ENCODE measurements around the gene DRGX. TPM values are rescaled to one million over a fixed set of nuclear protein-coding genes. Genes with fewer than 3 reads are reported as not detected.

The DRGX gene
- total and polyA plus RNA-seq, 7 donors = 0.04 TPM; not detected in 6

DNA sequence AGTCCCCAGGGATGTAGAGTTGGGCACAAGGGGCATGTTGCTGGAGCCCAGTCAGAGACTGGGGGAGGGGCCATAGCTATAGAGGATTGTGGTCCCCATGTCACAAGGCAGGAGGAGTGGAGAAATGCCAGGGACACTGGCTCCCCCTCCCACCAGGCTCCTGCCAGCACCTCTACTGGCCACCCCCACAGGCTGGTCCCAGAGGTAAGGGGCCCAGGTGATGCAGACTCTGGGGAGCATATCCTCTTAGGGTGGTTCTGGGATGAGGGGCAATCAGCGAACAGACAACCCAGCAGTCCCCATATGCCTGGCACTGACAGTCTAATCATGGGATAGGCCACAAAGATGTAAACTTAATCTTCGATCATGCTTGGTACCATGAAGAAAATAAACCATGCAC lies 75.7 kb downstream of the DRGX start:
- intact Hi-C loops (cut with DNase I) = no loop called here
- H3K4me1 ChIP-seq = peaks cover 19% of the 10 kb centered on the region
- TF ChIP-seq, protein P1, sequence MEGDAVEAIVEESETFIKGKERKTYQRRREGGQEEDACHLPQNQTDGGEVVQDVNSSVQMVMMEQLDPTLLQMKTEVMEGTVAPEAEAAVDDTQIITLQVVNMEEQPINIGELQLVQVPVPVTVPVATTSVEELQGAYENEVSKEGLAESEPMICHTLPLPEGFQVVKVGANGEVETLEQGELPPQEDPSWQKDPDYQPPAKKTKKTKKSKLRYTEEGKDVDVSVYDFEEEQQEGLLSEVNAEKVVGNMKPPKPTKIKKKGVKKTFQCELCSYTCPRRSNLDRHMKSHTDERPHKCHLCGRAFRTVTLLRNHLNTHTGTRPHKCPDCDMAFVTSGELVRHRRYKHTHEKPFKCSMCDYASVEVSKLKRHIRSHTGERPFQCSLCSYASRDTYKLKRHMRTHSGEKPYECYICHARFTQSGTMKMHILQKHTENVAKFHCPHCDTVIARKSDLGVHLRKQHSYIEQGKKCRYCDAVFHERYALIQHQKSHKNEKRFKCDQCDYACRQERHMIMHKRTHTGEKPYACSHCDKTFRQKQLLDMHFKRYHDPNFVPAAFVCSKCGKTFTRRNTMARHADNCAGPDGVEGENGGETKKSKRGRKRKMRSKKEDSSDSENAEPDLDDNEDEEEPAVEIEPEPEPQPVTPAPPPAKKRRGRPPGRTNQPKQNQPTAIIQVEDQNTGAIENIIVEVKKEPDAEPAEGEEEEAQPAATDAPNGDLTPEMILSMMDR (IDR thresholded peaks at IDR 0.05) = no peak
- no peaks in the 10 kb centered on the region for H3K27me3 ChIP-seq (ENCODE audit: insufficient read depth in 3 of 3, low read length in 2 of 3)
- no peak for ATAC-seq
- no peak overlapping the region for H3K27ac ChIP-seq
- WGBS, 3 donors = 81 to 94% (median 87%) methylated on average over 2 of the region's 2 CpGs
- H3K4me3 ChIP-seq = no peak overlapping the region
- H3K9me3 ChIP-seq = no peaks in the 10 kb centered on the region
- peaks cover 0 to 97% of the 10 kb centered on the region in 2 donors for H3K36me3 ChIP-seq (ENCODE audit: insufficient read depth in 1 of 2, low read depth in 1 of 2)
- no peak for DNase-seq

DNA sequence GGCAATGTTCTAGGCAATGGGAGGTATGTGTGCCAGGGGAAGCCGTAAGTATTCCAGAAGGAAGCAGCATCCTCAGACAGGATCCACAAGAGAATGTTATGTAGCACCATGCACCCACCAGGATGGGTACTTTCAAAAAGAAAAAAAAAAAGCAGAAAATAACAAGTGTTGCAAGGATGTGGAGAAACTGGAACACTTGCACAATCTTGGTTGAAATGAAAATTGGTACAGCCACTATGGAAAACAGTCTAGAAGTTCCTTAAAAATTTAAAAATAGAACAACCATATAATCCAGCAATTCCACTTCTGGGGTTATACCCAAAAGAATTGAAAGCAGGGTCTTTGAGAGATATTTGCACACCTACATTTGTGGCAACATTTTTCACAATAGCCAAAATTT lies 76.7 kb downstream of the DRGX start:
- 93 to 100% (median 96%) methylated on average over 1 of the region's 1 CpG for WGBS, 3 donors
- H3K27ac ChIP-seq = no peak overlapping the region
- peaks cover 19% of the 10 kb centered on the region for H3K4me1 ChIP-seq
- peaks cover 0 to 87% of the 10 kb centered on the region in 2 donors for H3K36me3 ChIP-seq (ENCODE audit: insufficient read depth in 1 of 2, low read depth in 1 of 2)
- DNase-seq (no peak), ATAC-seq (no peak)
- H3K27me3 ChIP-seq (ENCODE audit: insufficient read depth in 3 of 3, low read length in 2 of 3) = no peaks in the 10 kb centered on the region
- H3K9me3 ChIP-seq = no peaks in the 10 kb centered on the region
- no peak overlapping the region for H3K4me3 ChIP-seq
- intact Hi-C loops (cut with DNase I) = loop anchor here in 1 of 2 donors (10.0 kb wide), 1 partner anchor 196 kb away; no protein-coding TSS in a partner anchor
- TF ChIP-seq, protein P1 (IDR thresholded peaks at IDR 0.05) = no peak

DNA sequence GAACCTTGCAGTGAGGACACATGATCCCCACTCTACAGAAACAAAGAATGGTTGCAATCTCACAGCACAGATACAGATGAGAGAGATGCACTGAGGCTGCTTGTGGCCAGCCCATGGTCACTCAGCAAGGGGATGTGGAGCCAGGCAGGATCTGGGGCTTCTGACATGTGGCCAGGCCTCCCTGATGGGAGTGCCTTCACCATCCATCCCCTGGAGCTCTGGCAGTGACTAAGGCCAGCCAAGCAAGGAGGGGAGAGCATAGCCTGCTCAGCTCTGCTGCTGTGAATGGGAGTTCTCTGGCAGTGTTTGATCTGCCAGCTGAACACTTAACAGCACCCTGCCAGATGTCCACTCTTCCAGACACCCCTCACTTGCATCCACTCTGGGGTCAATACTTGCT lies 77.1 kb downstream of the DRGX start:
- Histone ChIP-seq H3K27me3 (ENCODE audit: insufficient read depth in 3 of 3, low read length in 2 of 3) (no peaks in the 10 kb centered on the region), H3K9me3 (no peaks in the 10 kb centered on the region), H3K4me3 (no peak overlapping the region), H3K4me1 (peaks cover 19% of the 10 kb centered on the region), H3K36me3 (ENCODE audit: insufficient read depth in 1 of 2, low read depth in 1 of 2) (peaks cover 0 to 83% of the 10 kb centered on the region in 2 donors), H3K27ac (no peak overlapping the region)
- ATAC-seq = no peak
- TF ChIP-seq, protein P1 (IDR thresholded peaks at IDR 0.05) = no peak
- DNase-seq = no peak
- intact Hi-C loops (cut with DNase I) = loop anchor here in 1 of 2 donors (10.0 kb wide), 1 partner anchor 196 kb away; no protein-coding TSS in a partner anchor

DNA sequence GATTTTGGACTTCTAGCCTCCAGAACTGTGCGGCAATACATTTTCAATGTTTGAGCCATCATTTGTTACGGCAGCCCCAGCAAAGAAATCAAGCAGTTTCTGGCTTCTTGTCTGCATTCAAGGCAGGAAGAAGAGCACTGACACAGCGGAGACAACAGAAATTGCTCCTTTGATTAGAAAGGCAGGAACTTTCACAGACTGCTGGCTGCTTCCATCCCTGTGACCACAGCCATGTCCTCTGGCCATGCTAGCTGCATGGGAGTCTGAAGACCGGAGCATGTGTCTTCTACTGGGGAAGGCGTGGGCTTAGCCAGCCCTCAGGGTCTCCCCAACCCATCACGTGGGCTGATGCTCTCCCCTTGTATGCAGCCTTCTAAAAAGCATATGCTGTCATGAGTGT lies 77.9 kb downstream of the DRGX start:
- Histone ChIP-seq H3K36me3 (ENCODE audit: insufficient read depth in 1 of 2, low read depth in 1 of 2) (peaks cover 0 to 76% of the 10 kb centered on the region in 2 donors), H3K9me3 (no peaks in the 10 kb centered on the region), H3K4me3 (no peak overlapping the region), H3K4me1 (peaks cover 23% of the 10 kb centered on the region), H3K27me3 (ENCODE audit: insufficient read depth in 3 of 3, low read length in 2 of 3) (no peaks in the 10 kb centered on the region), H3K27ac (no peak overlapping the region)
- ATAC-seq = no peak
- TF ChIP-seq, protein P1 (IDR thresholded peaks at IDR 0.05) = no peak
- WGBS, 3 donors = 87 to 91% (median 87%) methylated on average over 6 of the region's 6 CpGs
- intact Hi-C loops (cut with DNase I) = loop anchor here in 1 of 2 donors (10.0 kb wide), 1 partner anchor 197 kb away; no protein-coding TSS in a partner anchor
- no peak for DNase-seq

DNA sequence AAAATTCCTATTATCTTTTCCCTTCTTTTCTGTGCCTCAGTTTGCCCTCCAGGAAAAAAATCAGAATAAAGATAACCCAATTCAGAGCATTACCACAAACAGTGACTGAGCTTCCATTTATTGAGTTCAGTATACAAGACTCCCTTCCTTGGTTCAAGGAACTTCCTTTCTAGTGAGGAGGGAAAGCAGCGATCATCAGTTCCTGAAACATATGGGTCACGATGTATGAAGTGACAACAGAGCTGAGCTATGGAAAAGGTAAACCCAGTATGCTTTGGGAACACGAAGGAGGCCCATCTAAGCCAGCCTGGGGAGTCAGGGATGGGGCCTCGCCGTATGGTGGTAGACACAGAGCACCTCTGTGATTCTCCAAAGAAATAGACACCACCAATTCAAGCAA lies 81.1 kb downstream of the DRGX start:
- WGBS, 3 donors = 73 to 75% (median 74%) methylated on average over 5 of the region's 5 CpGs
- TF ChIP-seq, protein P1 (IDR thresholded peaks at IDR 0.05) = no peak
- intact Hi-C loops (cut with DNase I) = loop anchor here in 1 of 2 donors (10.0 kb wide), 1 partner anchor 200 kb away; no protein-coding TSS in a partner anchor
- Histone ChIP-seq H3K27me3 (ENCODE audit: insufficient read depth in 3 of 3, low read length in 2 of 3) (no peaks in the 10 kb centered on the region), H3K36me3 (ENCODE audit: insufficient read depth in 1 of 2, low read depth in 1 of 2) (peaks cover 0 to 48% of the 10 kb centered on the region in 2 donors), H3K27ac (peak overlapping the region; percentile 2), H3K9me3 (no peaks in the 10 kb centered on the region), H3K4me1 (peaks cover 42% of the 10 kb centered on the region), H3K4me3 (no peak overlapping the region)
- ATAC-seq (no peak), DNase-seq (no peak)

Measured in psoas muscle (tissue), 8 donors.